Measurements from ENCODE around the gene ITGAD.
"Not testable (repeated sequence)": the region's sequence is repeated elsewhere in the genome, so short reads cannot be mapped to it uniquely, and the experiment has no call there.

The ITGAD gene

GRCh38 chr16:31429796-31430195, 36.7 kb downstream of the ITGAD start:
- no peak for DNase-seq (ENCODE audit: low spot score)

GRCh38 chr16:31430380-31431052, 37.4 kb downstream of the ITGAD start:
- DNase-seq (ENCODE audit: low spot score): no peak

- DNase-seq (ENCODE audit: low spot score): no peak
Measured at GRCh38 chr16:31435341-31436220, 42.4 kb downstream of the ITGAD start.

- DNase-seq (ENCODE audit: low spot score): no peak
Measured at GRCh38 chr16:31436221-31437045, 43.3 kb downstream of the ITGAD start.

- no peak for DNase-seq (ENCODE audit: low spot score)
Measured at GRCh38 chr16:31438414-31438813, 45.3 kb downstream of the ITGAD start.

GRCh38 chr16:31439023-31439422, 45.9 kb downstream of the ITGAD start:
- not testable (repeated sequence) for DNase-seq (ENCODE audit: low spot score)

GRCh38 chr16:31439519-31439918, 46.4 kb downstream of the ITGAD start:
- DNase-seq (ENCODE audit: low spot score): no peak

GRCh38 chr16:31440516-31441184, 47.5 kb downstream of the ITGAD start:
- DNase-seq (ENCODE audit: low spot score): no peak

GRCh38 chr16:31441956-31442355, 48.8 kb downstream of the ITGAD start:
- no peak for DNase-seq (ENCODE audit: low spot score)

GRCh38 chr16:31445931-31446330, 52.8 kb downstream of the ITGAD start:
- not testable (repeated sequence) for DNase-seq (ENCODE audit: low spot score)

GRCh38 chr16:31451201-31451600, 58.1 kb downstream of the ITGAD start:
- no peak for DNase-seq (ENCODE audit: low spot score)

- peak; percentile 33 for DNase-seq (ENCODE audit: low spot score)
Measured at GRCh38 chr16:31451681-31452351, 58.7 kb downstream of the ITGAD start.

- peak; percentile 26 for DNase-seq (ENCODE audit: low spot score)
Measured at GRCh38 chr16:31452631-31453106, 59.5 kb downstream of the ITGAD start.

GRCh38 chr16:31453255-31454204, 60.4 kb downstream of the ITGAD start:
- DNase-seq (ENCODE audit: low spot score): peak; percentile 78

- peak; percentile 43 for DNase-seq (ENCODE audit: low spot score)
Measured at GRCh38 chr16:31455601-31456314, 62.6 kb downstream of the ITGAD start.

GRCh38 chr16:31456988-31457360, 63.8 kb downstream of the ITGAD start:
- no peak for DNase-seq (ENCODE audit: low spot score)

- DNase-seq (ENCODE audit: low spot score): peak; percentile 58
Measured at GRCh38 chr16:31458073-31458843, 65.1 kb downstream of the ITGAD start.

GRCh38 chr16:31458844-31459686, 65.9 kb downstream of the ITGAD start, which contains the start of gene ARMC5:
TSS of gene ARMC5 (plus strand) at chr16:31459501. CDS start at chr16:31459525, 24 bp downstream.
- peak; percentile 97 for DNase-seq (ENCODE audit: low spot score)
